IMR-90 (cell line): ENCODE data around the gene ITLN2.

Experiments used
- BHLHE40 ChIP-seq: fragments of 150-350 bp; IDR thresholded peaks from 2 replicates; pipeline ENCODE4 v1.6.1; 2016; ENCODE audit warnings: mild to moderate bottlenecking, low read depth, low read length
- CEBPB ChIP-seq: IDR thresholded peaks from 2 replicates; pipeline ENCODE4 v1.6.1; 2012; ENCODE audit warnings: low read depth, low read length, improper control_type of control experiment
- CTCF ChIP-seq: conservative IDR thresholded peaks from 2 replicates; pipeline ENCODE4 v1.5.1; 2012; ENCODE audit warnings: mild to moderate bottlenecking, low read depth, low read length, improper control_type of control experiment
- MXI1 ChIP-seq: IDR thresholded peaks from 2 replicates; pipeline ENCODE4 v1.6.1; 2012; ENCODE audit warnings: low read depth, mild to moderate bottlenecking, low read length, moderate library complexity, borderline replicate concordance
- NFE2L2 ChIP-seq: fragments of 150-350 bp; IDR thresholded peaks from 2 replicates; pipeline ENCODE4 v1.6.1; 2016; ENCODE audit warnings: low read depth, mild to moderate bottlenecking, low read length
- POLR2A ChIP-seq: IDR thresholded peaks from 2 replicates; pipeline ENCODE4 v1.6.1; 2012; ENCODE audit warnings: mild to moderate bottlenecking, low read depth, low read length
- RAD21 ChIP-seq: IDR thresholded peaks from 2 replicates; pipeline ENCODE4 v1.6.1; 2012; ENCODE audit warnings: low read length, improper control_type of control experiment
- RCOR1 ChIP-seq: IDR thresholded peaks from 2 replicates; pipeline ENCODE4 v1.6.1; 2012; ENCODE audit warnings: mild to moderate bottlenecking, low read length, improper control_type of control experiment; ENCODE audit not compliant: insufficient replicate concordance
- RFX5 ChIP-seq: IDR thresholded peaks from 2 replicates; pipeline ENCODE4 v1.8.0; 2012; ENCODE audit warnings: low read depth, mild to moderate bottlenecking, low read length, moderate library complexity
- SMC3 ChIP-seq: fragments of 150-350 bp; IDR thresholded peaks from 2 replicates; pipeline ENCODE4 v1.6.1; 2016; ENCODE audit warnings: low read depth, mild to moderate bottlenecking, antibody characterized with exemption, low read length, moderate library complexity
- USF2 ChIP-seq: fragments of 150-350 bp; IDR thresholded peaks from 2 replicates; pipeline ENCODE4 v1.6.1; 2017; ENCODE audit warnings: mild to moderate bottlenecking, antibody characterized with exemption, low read length, low read depth

- no peak for TF ChIP-seq CTCF
- no peak for TF ChIP-seq RCOR1
- TF ChIP-seq POLR2A, result no peak
- TF ChIP-seq MXI1, result no peak
- no peak for TF ChIP-seq SMC3
- no peak for TF ChIP-seq RAD21
- TF ChIP-seq NFE2L2, result no peak
- no peak for TF ChIP-seq USF2
- no peak for TF ChIP-seq BHLHE40
- no peak for TF ChIP-seq RFX5
- TF ChIP-seq CEBPB, result no peak
These were observed 20.4 kb upstream of the ITLN2 start for GRCh38 chr1:160975026-160975425.
